ENCODE measurements around the gene ADCY6. TPM values are rescaled to one million over a fixed set of nuclear protein-coding genes. Genes with fewer than 3 reads are reported as not detected.

Gene ADCY6
- total RNA-seq, 1 donor from 2014 or later, result 30.0 TPM

- Histone ChIP-seq H3K27ac (peak overlapping the region; percentile 95), H3K4me1 (peaks cover 62% of the 10 kb centered on the region), H3K27me3 (no peaks in the 10 kb centered on the region), H3K4me3 (no peak overlapping the region), H3K9me3 (no peaks in the 10 kb centered on the region), H3K36me3 (no peaks in the 10 kb centered on the region)
- no peak for TF ChIP-seq CTCF (IDR thresholded peaks at IDR 0.05)
- no peak for TF ChIP-seq POLR2A (IDR thresholded peaks at IDR 0.05)
- no peak for TF ChIP-seq POLR2AphosphoS5 (IDR thresholded peaks at IDR 0.05; ENCODE audit: insufficient read depth in 1 of 2, low read depth in 1 of 2)
- intact Hi-C loops (cut with DNase I), result no loop called here
- DNase-seq (ENCODE audit: extremely low spot score in 2 of 2), result no peak
These were observed 23.5 kb upstream of the ADCY6 start for GRCh38 chr12:48812389-48812788.

- Histone ChIP-seq H3K36me3 (no peaks in the 10 kb centered on the region), H3K9me3 (no peaks in the 10 kb centered on the region), H3K27ac (peak overlapping the region; percentile 95), H3K4me3 (no peak overlapping the region), H3K27me3 (no peaks in the 10 kb centered on the region), H3K4me1 (peaks cover 53% of the 10 kb centered on the region)
- intact Hi-C loops (cut with DNase I), result no loop called here
- no peak for TF ChIP-seq CTCF (IDR thresholded peaks at IDR 0.05)
- TF ChIP-seq POLR2A (IDR thresholded peaks at IDR 0.05), result no peak
- no peak for TF ChIP-seq POLR2AphosphoS5 (IDR thresholded peaks at IDR 0.05; ENCODE audit: insufficient read depth in 1 of 2, low read depth in 1 of 2)
- no peak for DNase-seq (ENCODE audit: extremely low spot score in 2 of 2)
These were observed 22.7 kb upstream of the ADCY6 start for GRCh38 chr12:48811437-48812090.

GRCh38 chr12:48810903-48811431, 22.1 kb upstream of the ADCY6 start:
- H3K9me3 ChIP-seq, result no peaks in the 10 kb centered on the region
- intact Hi-C loops (cut with DNase I), result no loop called here
- peak overlapping the region; percentile 95 for H3K27ac ChIP-seq
- H3K27me3 ChIP-seq, result no peaks in the 10 kb centered on the region
- TF ChIP-seq POLR2AphosphoS5 (IDR thresholded peaks at IDR 0.05; ENCODE audit: insufficient read depth in 1 of 2, low read depth in 1 of 2) (peak in 1 of 2 donors; percentile 19), CTCF (IDR thresholded peaks at IDR 0.05) (no peak)
- no peak overlapping the region for H3K4me3 ChIP-seq
- peaks cover 47% of the 10 kb centered on the region for H3K4me1 ChIP-seq
- H3K36me3 ChIP-seq, result no peaks in the 10 kb centered on the region
- DNase-seq (ENCODE audit: extremely low spot score in 2 of 2), result no peak

- intact Hi-C loops (cut with DNase I), result no loop called here
- H3K4me1 ChIP-seq, result peaks cover 28% of the 10 kb centered on the region
- TF ChIP-seq POLR2A (IDR thresholded peaks at IDR 0.05), result no peak
- TF ChIP-seq POLR2AphosphoS5 (IDR thresholded peaks at IDR 0.05; ENCODE audit: insufficient read depth in 1 of 2, low read depth in 1 of 2), result no peak
- TF ChIP-seq CTCF (IDR thresholded peaks at IDR 0.05), result no peak
- DNase-seq (ENCODE audit: extremely low spot score in 2 of 2), result no peak
- H3K9me3 ChIP-seq, result no peaks in the 10 kb centered on the region
- no peak overlapping the region for H3K27ac ChIP-seq
- no peak overlapping the region for H3K4me3 ChIP-seq
- H3K27me3 ChIP-seq, result no peaks in the 10 kb centered on the region
- H3K36me3 ChIP-seq, result no peaks in the 10 kb centered on the region
These were observed 19.1 kb upstream of the ADCY6 start for GRCh38 chr12:48807981-48808380.

- Histone ChIP-seq H3K9me3 (no peaks in the 10 kb centered on the region), H3K27ac (no peak overlapping the region), H3K36me3 (no peaks in the 10 kb centered on the region), H3K27me3 (no peaks in the 10 kb centered on the region), H3K4me1 (no peaks in the 10 kb centered on the region), H3K4me3 (no peak overlapping the region)
- no peak for DNase-seq (ENCODE audit: extremely low spot score in 2 of 2)
- no peak for TF ChIP-seq POLR2A (IDR thresholded peaks at IDR 0.05)
- TF ChIP-seq CTCF (IDR thresholded peaks at IDR 0.05), result no peak
- no peak for TF ChIP-seq POLR2AphosphoS5 (IDR thresholded peaks at IDR 0.05; ENCODE audit: insufficient read depth in 1 of 2, low read depth in 1 of 2)
- intact Hi-C loops (cut with DNase I), result no loop called here
These were observed 14.8 kb upstream of the ADCY6 start for GRCh38 chr12:48803675-48804074.

Data from vagina (tissue), 2 donors.